Upper lobe of left lung (tissue), 4 donors: Measurements from ENCODE around the gene PUM2.

Experiments used
- POLR2AphosphoS5 ChIP-seq, 2 donors: sonication (generic); formaldehyde crosslinking; IDR thresholded peaks; one replicate each; pipeline ENCODE4 v1.5.1; 2017; ENCODE audit warnings: antibody characterized with exemption in 2 of 2
- TF ChIP-seq, protein P1 (sequence below), 6 experiments: fragments of 450-650 bp in 4 of 6; fragments of 200-600 bp in 2 of 6; sonication (generic) in 2 of 6; IDR thresholded peaks; one replicate each; pipeline ENCODE4 v1.5.1; 2016 to 2019; ENCODE audit warnings: antibody characterized with exemption in 6 of 6

DNA sequence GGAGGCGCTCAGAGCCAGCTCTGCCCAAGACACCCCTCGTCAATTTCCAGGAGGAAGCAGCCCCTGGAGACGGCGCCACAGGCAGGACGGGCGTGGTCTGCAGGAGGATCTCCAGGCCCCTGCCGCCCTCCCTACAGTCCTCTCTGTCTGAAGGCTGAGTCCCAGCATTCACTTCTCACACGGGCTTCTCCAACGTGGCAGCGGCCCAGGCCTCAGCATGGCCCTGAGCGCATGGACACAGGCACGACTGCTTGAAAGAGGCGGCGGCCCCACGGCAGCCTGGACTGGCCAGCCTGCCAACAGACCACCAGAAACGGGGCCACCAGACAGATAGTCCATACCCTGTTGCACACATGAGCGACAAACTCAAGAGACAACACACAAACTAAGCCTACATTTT, 149.0 kb downstream of the PUM2 start:
- TF ChIP-seq, protein P1, sequence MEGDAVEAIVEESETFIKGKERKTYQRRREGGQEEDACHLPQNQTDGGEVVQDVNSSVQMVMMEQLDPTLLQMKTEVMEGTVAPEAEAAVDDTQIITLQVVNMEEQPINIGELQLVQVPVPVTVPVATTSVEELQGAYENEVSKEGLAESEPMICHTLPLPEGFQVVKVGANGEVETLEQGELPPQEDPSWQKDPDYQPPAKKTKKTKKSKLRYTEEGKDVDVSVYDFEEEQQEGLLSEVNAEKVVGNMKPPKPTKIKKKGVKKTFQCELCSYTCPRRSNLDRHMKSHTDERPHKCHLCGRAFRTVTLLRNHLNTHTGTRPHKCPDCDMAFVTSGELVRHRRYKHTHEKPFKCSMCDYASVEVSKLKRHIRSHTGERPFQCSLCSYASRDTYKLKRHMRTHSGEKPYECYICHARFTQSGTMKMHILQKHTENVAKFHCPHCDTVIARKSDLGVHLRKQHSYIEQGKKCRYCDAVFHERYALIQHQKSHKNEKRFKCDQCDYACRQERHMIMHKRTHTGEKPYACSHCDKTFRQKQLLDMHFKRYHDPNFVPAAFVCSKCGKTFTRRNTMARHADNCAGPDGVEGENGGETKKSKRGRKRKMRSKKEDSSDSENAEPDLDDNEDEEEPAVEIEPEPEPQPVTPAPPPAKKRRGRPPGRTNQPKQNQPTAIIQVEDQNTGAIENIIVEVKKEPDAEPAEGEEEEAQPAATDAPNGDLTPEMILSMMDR (IDR thresholded peaks at IDR 0.05): no peak
- TF ChIP-seq POLR2AphosphoS5 (IDR thresholded peaks at IDR 0.05): no peak
